Measurements from ENCODE around the gene CD6. TPM values are rescaled to one million over a fixed set of nuclear protein-coding genes. Genes with fewer than 3 reads are reported as not detected.
A peak's percentile ranks its signal among the peaks of the same experiment; 100 is the strongest.

The CD6 gene, protein sequence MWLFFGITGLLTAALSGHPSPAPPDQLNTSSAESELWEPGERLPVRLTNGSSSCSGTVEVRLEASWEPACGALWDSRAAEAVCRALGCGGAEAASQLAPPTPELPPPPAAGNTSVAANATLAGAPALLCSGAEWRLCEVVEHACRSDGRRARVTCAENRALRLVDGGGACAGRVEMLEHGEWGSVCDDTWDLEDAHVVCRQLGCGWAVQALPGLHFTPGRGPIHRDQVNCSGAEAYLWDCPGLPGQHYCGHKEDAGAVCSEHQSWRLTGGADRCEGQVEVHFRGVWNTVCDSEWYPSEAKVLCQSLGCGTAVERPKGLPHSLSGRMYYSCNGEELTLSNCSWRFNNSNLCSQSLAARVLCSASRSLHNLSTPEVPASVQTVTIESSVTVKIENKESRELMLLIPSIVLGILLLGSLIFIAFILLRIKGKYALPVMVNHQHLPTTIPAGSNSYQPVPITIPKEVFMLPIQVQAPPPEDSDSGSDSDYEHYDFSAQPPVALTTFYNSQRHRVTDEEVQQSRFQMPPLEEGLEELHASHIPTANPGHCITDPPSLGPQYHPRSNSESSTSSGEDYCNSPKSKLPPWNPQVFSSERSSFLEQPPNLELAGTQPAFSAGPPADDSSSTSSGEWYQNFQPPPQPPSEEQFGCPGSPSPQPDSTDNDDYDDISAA
- 1 to 10 TPM; 1.3 to 1.4 TPM for polyA plus RNA-seq

DNA sequence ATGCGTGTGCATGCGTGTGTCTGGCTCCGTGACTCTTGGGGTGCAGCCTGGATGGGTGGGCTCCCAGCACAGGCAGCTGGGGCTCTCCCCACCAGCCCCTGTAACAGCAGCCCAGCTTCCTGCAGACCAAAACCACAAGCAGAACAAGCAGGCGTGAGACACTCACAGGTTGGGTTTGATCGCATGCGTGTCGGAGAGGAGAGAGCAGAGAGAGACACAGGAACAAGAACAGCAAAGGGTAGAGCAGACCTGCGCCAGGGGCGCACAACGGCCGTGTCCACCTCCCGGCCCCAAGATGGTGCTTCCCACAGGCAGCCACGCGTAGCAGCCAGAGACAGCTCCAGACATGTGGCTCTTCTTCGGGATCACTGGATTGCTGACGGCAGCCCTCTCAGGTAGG lies at the start of gene CD6:
Gene CD6, plus strand, starts transcription at position 161 of the 400 bp plus-strand sequence. Its CDS starts 186 bp downstream, at position 347.
- whole genome bisulfite sequencing, 2 donors = 67 to 78% methylated on average over 16 of the region's 16 CpGs
- Histone ChIP-seq H3K9me3 (ENCODE audit: control insufficient read depth in 2 of 2, insufficient read depth in 1 of 2, low read depth in 1 of 2, low read length in 1 of 2) (no peaks in the 10 kb centered on the region), H3K27me3 (ENCODE audit: control insufficient read depth in 1 of 2, insufficient read depth in 2 of 2, low read length in 2 of 2) (no peaks in the 10 kb centered on the region), H3K27ac (ENCODE audit: low read depth in 2 of 2, low read length in 1 of 2) (peak within 1 kb of the TSS in 1 of 2 donors; percentile 40), H3K36me3 (ENCODE audit: control insufficient read depth in 2 of 2, insufficient read depth in 2 of 2, low read length in 1 of 2) (no peaks in the 10 kb centered on the region), H3K4me1 (ENCODE audit: control insufficient read depth in 2 of 2, insufficient read depth in 2 of 2, low read length in 1 of 2) (no peaks in the 10 kb centered on the region), H3K4me3 (ENCODE audit: low read depth in 1 of 2, low read length in 2 of 2) (peak within 1 kb of the TSS; percentile 5 to 38)

DNA sequence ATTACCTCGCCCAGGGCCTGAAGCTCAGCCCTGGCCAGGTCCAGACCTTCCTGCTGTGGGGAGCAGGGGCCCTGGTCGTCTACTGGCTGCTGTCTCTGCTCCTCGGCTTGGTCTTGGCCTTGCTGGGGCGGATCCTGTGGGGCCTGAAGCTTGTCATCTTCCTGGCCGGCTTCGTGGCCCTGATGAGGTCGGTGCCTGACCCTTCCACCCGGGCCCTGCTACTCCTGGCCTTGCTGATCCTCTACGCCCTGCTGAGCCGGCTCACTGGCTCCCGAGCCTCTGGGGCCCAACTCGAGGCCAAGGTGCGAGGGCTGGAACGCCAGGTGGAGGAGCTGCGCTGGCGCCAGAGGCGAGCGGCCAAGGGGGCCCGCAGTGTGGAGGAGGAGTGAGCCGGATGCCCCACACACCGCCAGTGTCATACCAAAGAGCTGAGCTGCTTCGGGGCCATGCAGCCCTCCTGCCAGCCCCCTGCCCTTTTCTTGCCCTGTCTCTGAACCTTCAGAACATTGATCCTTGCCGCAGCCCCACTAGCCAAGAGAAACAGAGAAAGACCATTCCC lies 49.6 kb upstream of the CD6 start:
- no peaks in the 10 kb centered on the region for H3K9me3 ChIP-seq (ENCODE audit: control insufficient read depth in 2 of 2, insufficient read depth in 1 of 2, low read depth in 1 of 2, low read length in 1 of 2)
- H3K4me1 ChIP-seq (ENCODE audit: control insufficient read depth in 2 of 2, insufficient read depth in 2 of 2, low read length in 1 of 2) = peaks cover 13 to 39% of the 10 kb centered on the region in 2 donors
- 83 to 84% methylated on average over 23 of the region's 23 CpGs for WGBS, 2 donors
- H3K4me3 ChIP-seq (ENCODE audit: low read depth in 1 of 2, low read length in 2 of 2) = no peak overlapping the region
- no peak overlapping the region for H3K27ac ChIP-seq (ENCODE audit: low read depth in 2 of 2, low read length in 1 of 2)
- peaks cover 11 to 35% of the 10 kb centered on the region in 2 donors for H3K36me3 ChIP-seq (ENCODE audit: control insufficient read depth in 2 of 2, insufficient read depth in 2 of 2, low read length in 1 of 2)
- H3K27me3 ChIP-seq (ENCODE audit: control insufficient read depth in 1 of 2, insufficient read depth in 2 of 2, low read length in 2 of 2) = no peaks in the 10 kb centered on the region

DNA sequence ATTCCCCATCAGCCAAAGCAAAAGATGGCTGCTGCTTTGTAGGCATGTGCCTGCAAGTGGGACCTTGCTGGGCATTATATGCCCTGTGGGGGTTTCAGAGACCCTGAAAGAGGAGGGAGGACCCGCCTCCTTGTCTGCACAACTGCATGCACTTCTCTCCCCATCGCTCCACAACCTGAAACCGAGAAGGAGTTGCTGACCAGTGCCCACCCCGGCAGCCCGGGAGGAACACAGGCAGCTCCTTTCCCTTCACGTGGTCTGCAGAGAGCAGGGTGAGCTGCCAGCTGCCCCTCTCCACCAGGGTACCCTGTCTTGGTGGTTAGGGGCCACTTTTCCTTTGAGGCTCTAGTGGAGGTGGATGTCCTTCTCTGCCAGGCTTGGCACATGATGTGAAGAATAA lies 48.6 kb upstream of the CD6 start:
- H3K9me3 ChIP-seq (ENCODE audit: control insufficient read depth in 2 of 2, insufficient read depth in 1 of 2, low read depth in 1 of 2, low read length in 1 of 2) = no peaks in the 10 kb centered on the region
- H3K27me3 ChIP-seq (ENCODE audit: control insufficient read depth in 1 of 2, insufficient read depth in 2 of 2, low read length in 2 of 2) = no peaks in the 10 kb centered on the region
- H3K4me1 ChIP-seq (ENCODE audit: control insufficient read depth in 2 of 2, insufficient read depth in 2 of 2, low read length in 1 of 2) = peaks cover 12 to 38% of the 10 kb centered on the region in 2 donors
- peaks cover 11 to 35% of the 10 kb centered on the region in 2 donors for H3K36me3 ChIP-seq (ENCODE audit: control insufficient read depth in 2 of 2, insufficient read depth in 2 of 2, low read length in 1 of 2)
- no peak overlapping the region for H3K27ac ChIP-seq (ENCODE audit: low read depth in 2 of 2, low read length in 1 of 2)
- 85% methylated on average over 6 of the region's 6 CpGs for WGBS, 2 donors
- no peak overlapping the region for H3K4me3 ChIP-seq (ENCODE audit: low read depth in 1 of 2, low read length in 2 of 2)

DNA sequence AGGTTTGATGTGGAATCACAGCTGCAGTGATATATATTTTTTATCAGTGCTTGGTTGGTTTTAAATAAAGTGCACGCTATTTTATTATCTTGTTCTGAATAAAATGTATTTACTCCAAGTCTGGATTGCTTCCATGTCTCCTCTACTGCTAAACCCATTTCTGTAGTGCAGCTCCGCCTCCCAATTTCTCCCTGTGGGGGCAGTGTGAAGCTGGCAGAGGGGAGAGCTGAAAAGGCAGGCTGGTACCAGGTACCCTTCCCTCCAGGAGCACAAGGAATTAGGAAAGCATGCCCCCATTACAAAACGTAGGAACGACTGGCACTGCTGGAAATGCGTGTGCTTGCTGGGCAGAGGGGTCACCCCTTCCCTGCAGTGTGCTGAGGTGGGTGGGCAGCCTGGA lies 48.2 kb upstream of the CD6 start:
- Histone ChIP-seq H3K4me3 (ENCODE audit: low read depth in 1 of 2, low read length in 2 of 2) (no peak overlapping the region), H3K4me1 (ENCODE audit: control insufficient read depth in 2 of 2, insufficient read depth in 2 of 2, low read length in 1 of 2) (peaks cover 12 to 38% of the 10 kb centered on the region in 2 donors), H3K9me3 (ENCODE audit: control insufficient read depth in 2 of 2, insufficient read depth in 1 of 2, low read depth in 1 of 2, low read length in 1 of 2) (no peaks in the 10 kb centered on the region), H3K27me3 (ENCODE audit: control insufficient read depth in 1 of 2, insufficient read depth in 2 of 2, low read length in 2 of 2) (no peaks in the 10 kb centered on the region), H3K36me3 (ENCODE audit: control insufficient read depth in 2 of 2, insufficient read depth in 2 of 2, low read length in 1 of 2) (peaks cover 11 to 35% of the 10 kb centered on the region in 2 donors), H3K27ac (ENCODE audit: low read depth in 2 of 2, low read length in 1 of 2) (no peak overlapping the region)
- 63 to 66% methylated on average over 5 of the region's 5 CpGs for WGBS, 2 donors

DNA sequence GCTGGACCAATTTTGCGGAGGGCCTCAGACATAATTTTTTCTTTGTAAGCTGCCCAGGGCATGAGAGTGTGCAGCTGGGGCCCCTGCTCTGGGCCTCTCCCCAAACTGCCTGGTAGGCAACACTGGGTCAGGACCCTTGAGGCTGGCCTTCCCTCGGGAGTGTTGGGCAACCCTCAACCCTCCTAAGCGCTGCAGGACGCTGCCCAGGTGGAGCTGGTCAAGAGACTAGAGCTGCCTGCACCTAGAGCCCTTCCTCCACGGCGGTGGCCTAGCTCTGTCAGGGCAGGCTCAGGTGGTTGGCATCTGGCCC lies 47.7 kb upstream of the CD6 start:
- Histone ChIP-seq H3K27me3 (ENCODE audit: control insufficient read depth in 1 of 2, insufficient read depth in 2 of 2, low read length in 2 of 2) (no peaks in the 10 kb centered on the region), H3K27ac (ENCODE audit: low read depth in 2 of 2, low read length in 1 of 2) (peak overlapping the region in 1 of 2 donors; percentile 26), H3K36me3 (ENCODE audit: control insufficient read depth in 2 of 2, insufficient read depth in 2 of 2, low read length in 1 of 2) (peaks cover 11 to 37% of the 10 kb centered on the region in 2 donors), H3K4me3 (ENCODE audit: low read depth in 1 of 2, low read length in 2 of 2) (peak overlapping the region; percentile 65 to 70), H3K9me3 (ENCODE audit: control insufficient read depth in 2 of 2, insufficient read depth in 1 of 2, low read depth in 1 of 2, low read length in 1 of 2) (no peaks in the 10 kb centered on the region), H3K4me1 (ENCODE audit: control insufficient read depth in 2 of 2, insufficient read depth in 2 of 2, low read length in 1 of 2) (peaks cover 12 to 36% of the 10 kb centered on the region in 2 donors)
- 47 to 54% methylated on average over 6 of the region's 6 CpGs for WGBS, 2 donors

DNA sequence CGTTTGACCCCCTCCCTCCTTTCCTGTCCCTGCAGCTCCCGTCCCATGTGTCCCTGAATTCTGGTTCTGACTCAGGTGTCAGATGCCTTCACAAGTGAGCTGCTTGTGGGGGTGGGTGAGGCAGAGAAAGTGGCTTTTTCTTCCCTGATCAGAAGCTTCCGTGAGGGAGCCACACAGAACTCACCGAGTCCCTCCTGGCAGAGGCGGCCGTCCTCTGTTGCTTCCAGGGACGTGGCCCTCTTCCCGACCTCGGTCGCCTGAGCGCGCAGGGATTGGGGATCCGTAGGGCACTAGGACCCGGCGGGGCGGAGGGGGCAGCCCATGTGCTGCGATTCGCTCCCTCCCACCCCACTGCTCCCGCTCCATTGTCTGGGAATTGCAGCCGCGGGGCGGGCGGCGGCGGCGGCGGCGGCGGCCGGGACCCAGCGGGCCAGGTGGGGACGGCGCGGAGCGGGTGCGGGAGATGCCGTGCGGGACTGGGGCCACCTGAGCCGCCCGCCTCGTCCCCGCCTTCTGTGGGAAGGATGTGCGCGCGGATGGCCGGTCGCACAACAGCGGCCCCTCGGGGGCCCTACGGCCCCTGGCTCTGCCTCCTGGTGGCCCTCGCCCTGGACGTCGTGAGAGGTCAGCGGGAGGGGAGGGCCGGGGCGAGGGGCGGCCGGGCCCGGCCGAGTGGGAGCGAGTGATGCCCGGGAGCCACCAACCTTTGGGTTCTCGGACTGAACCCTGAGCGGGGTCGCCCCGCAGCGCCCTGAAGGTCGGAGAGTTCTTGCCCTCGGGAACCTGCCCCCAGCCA lies 47.2 kb upstream of the CD6 start, which contains the start of gene TMEM132A:
Gene TMEM132A, plus strand, starts transcription at position 351 of the 796 bp plus-strand sequence. Its CDS starts 174 bp downstream, at position 525.
- H3K27me3 ChIP-seq (ENCODE audit: control insufficient read depth in 1 of 2, insufficient read depth in 2 of 2, low read length in 2 of 2) = no peaks in the 10 kb centered on the region
- H3K36me3 ChIP-seq (ENCODE audit: control insufficient read depth in 2 of 2, insufficient read depth in 2 of 2, low read length in 1 of 2) = peaks cover 11 to 39% of the 10 kb centered on the region in 2 donors
- H3K4me1 ChIP-seq (ENCODE audit: control insufficient read depth in 2 of 2, insufficient read depth in 2 of 2, low read length in 1 of 2) = peaks cover 12 to 34% of the 10 kb centered on the region in 2 donors
- peak within 1 kb of the TSS; percentile 65 to 70 for H3K4me3 ChIP-seq (ENCODE audit: low read depth in 1 of 2, low read length in 2 of 2)
- H3K9me3 ChIP-seq (ENCODE audit: control insufficient read depth in 2 of 2, insufficient read depth in 1 of 2, low read depth in 1 of 2, low read length in 1 of 2) = no peaks in the 10 kb centered on the region
- peak within 1 kb of the TSS in 1 of 2 donors; percentile 26 for H3K27ac ChIP-seq (ENCODE audit: low read depth in 2 of 2, low read length in 1 of 2)
- 1 to 2% methylated on average over 46 to 69 of the region's 69 CpGs for WGBS, 2 donors

DNA sequence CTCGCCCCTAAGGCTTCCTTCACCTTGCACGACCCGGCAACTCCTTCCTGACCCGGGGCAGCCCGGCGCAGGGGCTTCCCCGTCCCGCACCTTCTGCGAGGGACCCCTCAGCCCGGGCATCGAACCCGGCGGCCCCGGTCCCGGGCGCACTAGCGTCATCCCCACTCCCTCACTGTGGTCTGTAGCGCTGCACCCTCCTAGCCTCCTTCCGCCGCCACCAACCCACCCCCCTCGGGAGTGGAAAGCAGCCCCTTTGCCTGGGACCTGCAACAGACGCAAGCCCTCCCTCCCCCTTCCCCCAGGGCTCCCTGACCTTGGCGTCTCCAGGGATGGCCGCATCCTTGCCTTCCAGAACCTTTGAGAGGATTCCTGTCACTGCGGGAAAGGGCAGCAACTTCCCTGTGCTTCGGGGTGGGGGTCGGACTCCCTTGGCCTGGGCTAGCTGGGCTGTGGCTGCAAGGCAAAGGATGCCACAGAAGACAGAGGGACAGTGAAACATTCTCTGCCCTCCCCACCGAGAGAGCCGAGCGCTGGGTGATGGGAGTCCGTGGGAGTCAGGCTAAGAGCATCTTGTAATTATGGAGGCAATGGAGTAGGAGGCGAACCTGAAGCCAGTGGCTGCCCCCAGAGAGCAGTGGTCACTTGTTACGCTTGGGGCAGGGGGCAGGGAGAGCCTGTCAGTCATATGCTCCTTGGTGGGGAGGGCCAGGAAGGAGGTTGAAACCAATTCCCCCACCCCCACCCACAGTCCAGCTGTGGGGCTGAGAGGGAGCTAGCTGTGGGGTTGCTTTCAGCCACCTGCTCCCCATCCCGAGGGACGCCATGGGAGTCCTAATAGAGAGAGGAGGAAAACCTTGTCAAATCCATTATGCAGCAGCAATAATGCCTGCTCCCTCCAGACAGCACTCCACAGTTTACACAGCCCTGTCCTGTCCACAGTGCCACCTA lies 46.3 kb upstream of the CD6 start:
- 5% methylated on average over 35 of the region's 35 CpGs for WGBS, 2 donors
- Histone ChIP-seq H3K27ac (ENCODE audit: low read depth in 2 of 2, low read length in 1 of 2) (no peak overlapping the region), H3K36me3 (ENCODE audit: control insufficient read depth in 2 of 2, insufficient read depth in 2 of 2, low read length in 1 of 2) (peaks cover 11 to 32% of the 10 kb centered on the region in 2 donors), H3K27me3 (ENCODE audit: control insufficient read depth in 1 of 2, insufficient read depth in 2 of 2, low read length in 2 of 2) (no peaks in the 10 kb centered on the region), H3K4me3 (ENCODE audit: low read depth in 1 of 2, low read length in 2 of 2) (peak overlapping the region; percentile 65 to 70), H3K9me3 (ENCODE audit: control insufficient read depth in 2 of 2, insufficient read depth in 1 of 2, low read depth in 1 of 2, low read length in 1 of 2) (no peaks in the 10 kb centered on the region), H3K4me1 (ENCODE audit: control insufficient read depth in 2 of 2, insufficient read depth in 2 of 2, low read length in 1 of 2) (peaks cover 6 to 27% of the 10 kb centered on the region in 2 donors)

DNA sequence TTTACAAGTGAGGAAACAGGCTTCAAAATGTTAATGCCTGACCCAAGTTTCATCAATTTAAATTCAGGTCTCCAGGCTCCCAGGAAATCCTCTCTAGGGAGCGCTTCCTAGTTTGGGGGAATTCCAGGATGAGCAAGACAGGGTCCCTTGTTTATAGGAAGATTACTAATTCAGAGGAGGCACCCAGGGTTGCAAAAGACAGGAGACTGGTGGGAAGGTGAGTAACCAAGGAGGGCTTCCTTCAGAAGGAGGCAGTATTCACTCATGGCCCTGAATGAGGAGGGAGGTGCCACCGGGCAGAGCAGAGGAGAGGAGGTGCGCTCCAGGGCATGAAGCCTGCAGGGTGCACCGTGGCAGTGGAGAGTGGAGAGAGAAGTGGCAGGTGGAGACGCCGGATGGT lies 45.6 kb upstream of the CD6 start:
- H3K4me1 ChIP-seq (ENCODE audit: control insufficient read depth in 2 of 2, insufficient read depth in 2 of 2, low read length in 1 of 2) = peaks cover 6 to 27% of the 10 kb centered on the region in 2 donors
- H3K9me3 ChIP-seq (ENCODE audit: control insufficient read depth in 2 of 2, insufficient read depth in 1 of 2, low read depth in 1 of 2, low read length in 1 of 2) = no peaks in the 10 kb centered on the region
- H3K27me3 ChIP-seq (ENCODE audit: control insufficient read depth in 1 of 2, insufficient read depth in 2 of 2, low read length in 2 of 2) = no peaks in the 10 kb centered on the region
- no peak overlapping the region for H3K4me3 ChIP-seq (ENCODE audit: low read depth in 1 of 2, low read length in 2 of 2)
- WGBS, 2 donors = 50 to 52% methylated on average over 6 of the region's 6 CpGs
- H3K36me3 ChIP-seq (ENCODE audit: control insufficient read depth in 2 of 2, insufficient read depth in 2 of 2, low read length in 1 of 2) = peaks cover 7 to 33% of the 10 kb centered on the region in 2 donors
- no peak overlapping the region for H3K27ac ChIP-seq (ENCODE audit: low read depth in 2 of 2, low read length in 1 of 2)
